H1 (cell line): ENCODE data around the gene TTC36. TPM values are rescaled to one million over a fixed set of nuclear protein-coding genes. Genes with fewer than 3 reads are reported as not detected.

Experiments
- CEBPB ChIP-seq: IDR thresholded peaks from 2 replicates; pipeline ENCODE4 v1.6.1; 2012; ENCODE audit warnings: low read depth, low read length
- CHD1 ChIP-seq: IDR thresholded peaks from 2 replicates; pipeline ENCODE4 v1.6.1; 2012; ENCODE audit warnings: low read depth, low read length, improper control_type of control experiment
- KDM1A ChIP-seq: fragments of 200-600, 300-600 bp; sonication (generic); IDR thresholded peaks from 2 replicates; pipeline ENCODE4 v1.7.1; 2016; ENCODE audit warnings: mild to moderate bottlenecking, low read length, borderline replicate concordance
- MAFK ChIP-seq: IDR thresholded peaks from 2 replicates; pipeline ENCODE4 v1.6.1; 2012; ENCODE audit warnings: low read depth, mild to moderate bottlenecking, improper control_type of control experiment, low read length
- SIRT6 ChIP-seq: IDR thresholded peaks from one replicate; pipeline ENCODE4 v1.7.1; 2012; ENCODE audit warnings: low read length, inconsistent platforms
- SP4 ChIP-seq: IDR thresholded peaks from 2 replicates; pipeline ENCODE4 v1.6.1; 2012; ENCODE audit warnings: low read length, inconsistent platforms
- SRF ChIP-seq: IDR thresholded peaks from 2 replicates; pipeline ENCODE4 v1.6.1; 2011; ENCODE audit warnings: mild to moderate bottlenecking, low read depth, low read length, moderate library complexity
- TCF12 ChIP-seq: IDR thresholded peaks from 2 replicates; pipeline ENCODE4 v1.6.1; 2011; ENCODE audit warnings: low read depth, mild to moderate bottlenecking, low read length
- polyA plus RNA-seq, 7 experiments: library from polyadenylated mRNA; depleted of rRNA in 3 of 7; stranded (reverse) in 5 of 7; unstranded in 2 of 7; fragments of >200 nt in 5 of 7; fragments of 200-250 nt in 2 of 7; gene quantifications; 1 replicate in 5 of 7; 2 replicates in 1 of 7; 4 replicates in 1 of 7; pipeline versions ENCODE4 v1.2.1 to v1.2.3, GENCODE V29; 2011 to 2013; ENCODE audit warnings: missing spikeins in 2 of 7, mixed read lengths in 2 of 7
- total RNA-seq: library from RNA; stranded (reverse); fragmentation: NEBNext Ultra II Directional; extraction: Animal tissue kit (Norgen Biotek cat#: 25700); gene quantifications from 2 replicates; pipeline ENCODE4 v1.2.1, GENCODE V29; 2021
- TF ChIP-seq, protein P1 (sequence below): fragments of 300-600 bp; sonication (generic); IDR thresholded peaks from 2 replicates; pipeline ENCODE4 v1.7.1; 2012; ENCODE audit warnings: low read length, moderate library complexity, mild to moderate bottlenecking, inconsistent platforms; ENCODE audit not compliant: insufficient replicate concordance

TTC36 gene
- total and polyA plus RNA-seq, 2 of the 8 experiments (the other 6 are each of a cell fraction or from before 2014, with no cell fraction given) = not detected

DNA sequence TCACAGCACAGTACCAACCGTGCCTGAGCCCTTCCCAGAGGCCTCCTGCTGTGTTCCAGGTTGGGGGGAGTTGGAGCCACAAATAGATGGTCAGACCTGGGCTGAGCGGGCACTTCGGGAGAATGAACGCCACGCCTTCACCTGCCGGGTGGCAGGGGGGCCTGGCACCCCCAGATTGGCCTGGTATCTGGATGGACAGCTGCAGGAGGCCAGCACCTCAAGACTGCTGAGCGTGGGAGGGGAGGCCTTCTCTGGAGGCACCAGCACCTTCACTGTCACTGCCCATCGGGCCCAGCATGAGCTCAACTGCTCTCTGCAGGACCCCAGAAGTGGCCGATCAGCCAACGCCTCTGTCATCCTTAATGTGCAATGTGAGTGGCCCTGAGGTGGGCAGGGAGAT, 4.8 kb downstream of the TTC36 start (continued):
- TF ChIP-seq, protein P1, sequence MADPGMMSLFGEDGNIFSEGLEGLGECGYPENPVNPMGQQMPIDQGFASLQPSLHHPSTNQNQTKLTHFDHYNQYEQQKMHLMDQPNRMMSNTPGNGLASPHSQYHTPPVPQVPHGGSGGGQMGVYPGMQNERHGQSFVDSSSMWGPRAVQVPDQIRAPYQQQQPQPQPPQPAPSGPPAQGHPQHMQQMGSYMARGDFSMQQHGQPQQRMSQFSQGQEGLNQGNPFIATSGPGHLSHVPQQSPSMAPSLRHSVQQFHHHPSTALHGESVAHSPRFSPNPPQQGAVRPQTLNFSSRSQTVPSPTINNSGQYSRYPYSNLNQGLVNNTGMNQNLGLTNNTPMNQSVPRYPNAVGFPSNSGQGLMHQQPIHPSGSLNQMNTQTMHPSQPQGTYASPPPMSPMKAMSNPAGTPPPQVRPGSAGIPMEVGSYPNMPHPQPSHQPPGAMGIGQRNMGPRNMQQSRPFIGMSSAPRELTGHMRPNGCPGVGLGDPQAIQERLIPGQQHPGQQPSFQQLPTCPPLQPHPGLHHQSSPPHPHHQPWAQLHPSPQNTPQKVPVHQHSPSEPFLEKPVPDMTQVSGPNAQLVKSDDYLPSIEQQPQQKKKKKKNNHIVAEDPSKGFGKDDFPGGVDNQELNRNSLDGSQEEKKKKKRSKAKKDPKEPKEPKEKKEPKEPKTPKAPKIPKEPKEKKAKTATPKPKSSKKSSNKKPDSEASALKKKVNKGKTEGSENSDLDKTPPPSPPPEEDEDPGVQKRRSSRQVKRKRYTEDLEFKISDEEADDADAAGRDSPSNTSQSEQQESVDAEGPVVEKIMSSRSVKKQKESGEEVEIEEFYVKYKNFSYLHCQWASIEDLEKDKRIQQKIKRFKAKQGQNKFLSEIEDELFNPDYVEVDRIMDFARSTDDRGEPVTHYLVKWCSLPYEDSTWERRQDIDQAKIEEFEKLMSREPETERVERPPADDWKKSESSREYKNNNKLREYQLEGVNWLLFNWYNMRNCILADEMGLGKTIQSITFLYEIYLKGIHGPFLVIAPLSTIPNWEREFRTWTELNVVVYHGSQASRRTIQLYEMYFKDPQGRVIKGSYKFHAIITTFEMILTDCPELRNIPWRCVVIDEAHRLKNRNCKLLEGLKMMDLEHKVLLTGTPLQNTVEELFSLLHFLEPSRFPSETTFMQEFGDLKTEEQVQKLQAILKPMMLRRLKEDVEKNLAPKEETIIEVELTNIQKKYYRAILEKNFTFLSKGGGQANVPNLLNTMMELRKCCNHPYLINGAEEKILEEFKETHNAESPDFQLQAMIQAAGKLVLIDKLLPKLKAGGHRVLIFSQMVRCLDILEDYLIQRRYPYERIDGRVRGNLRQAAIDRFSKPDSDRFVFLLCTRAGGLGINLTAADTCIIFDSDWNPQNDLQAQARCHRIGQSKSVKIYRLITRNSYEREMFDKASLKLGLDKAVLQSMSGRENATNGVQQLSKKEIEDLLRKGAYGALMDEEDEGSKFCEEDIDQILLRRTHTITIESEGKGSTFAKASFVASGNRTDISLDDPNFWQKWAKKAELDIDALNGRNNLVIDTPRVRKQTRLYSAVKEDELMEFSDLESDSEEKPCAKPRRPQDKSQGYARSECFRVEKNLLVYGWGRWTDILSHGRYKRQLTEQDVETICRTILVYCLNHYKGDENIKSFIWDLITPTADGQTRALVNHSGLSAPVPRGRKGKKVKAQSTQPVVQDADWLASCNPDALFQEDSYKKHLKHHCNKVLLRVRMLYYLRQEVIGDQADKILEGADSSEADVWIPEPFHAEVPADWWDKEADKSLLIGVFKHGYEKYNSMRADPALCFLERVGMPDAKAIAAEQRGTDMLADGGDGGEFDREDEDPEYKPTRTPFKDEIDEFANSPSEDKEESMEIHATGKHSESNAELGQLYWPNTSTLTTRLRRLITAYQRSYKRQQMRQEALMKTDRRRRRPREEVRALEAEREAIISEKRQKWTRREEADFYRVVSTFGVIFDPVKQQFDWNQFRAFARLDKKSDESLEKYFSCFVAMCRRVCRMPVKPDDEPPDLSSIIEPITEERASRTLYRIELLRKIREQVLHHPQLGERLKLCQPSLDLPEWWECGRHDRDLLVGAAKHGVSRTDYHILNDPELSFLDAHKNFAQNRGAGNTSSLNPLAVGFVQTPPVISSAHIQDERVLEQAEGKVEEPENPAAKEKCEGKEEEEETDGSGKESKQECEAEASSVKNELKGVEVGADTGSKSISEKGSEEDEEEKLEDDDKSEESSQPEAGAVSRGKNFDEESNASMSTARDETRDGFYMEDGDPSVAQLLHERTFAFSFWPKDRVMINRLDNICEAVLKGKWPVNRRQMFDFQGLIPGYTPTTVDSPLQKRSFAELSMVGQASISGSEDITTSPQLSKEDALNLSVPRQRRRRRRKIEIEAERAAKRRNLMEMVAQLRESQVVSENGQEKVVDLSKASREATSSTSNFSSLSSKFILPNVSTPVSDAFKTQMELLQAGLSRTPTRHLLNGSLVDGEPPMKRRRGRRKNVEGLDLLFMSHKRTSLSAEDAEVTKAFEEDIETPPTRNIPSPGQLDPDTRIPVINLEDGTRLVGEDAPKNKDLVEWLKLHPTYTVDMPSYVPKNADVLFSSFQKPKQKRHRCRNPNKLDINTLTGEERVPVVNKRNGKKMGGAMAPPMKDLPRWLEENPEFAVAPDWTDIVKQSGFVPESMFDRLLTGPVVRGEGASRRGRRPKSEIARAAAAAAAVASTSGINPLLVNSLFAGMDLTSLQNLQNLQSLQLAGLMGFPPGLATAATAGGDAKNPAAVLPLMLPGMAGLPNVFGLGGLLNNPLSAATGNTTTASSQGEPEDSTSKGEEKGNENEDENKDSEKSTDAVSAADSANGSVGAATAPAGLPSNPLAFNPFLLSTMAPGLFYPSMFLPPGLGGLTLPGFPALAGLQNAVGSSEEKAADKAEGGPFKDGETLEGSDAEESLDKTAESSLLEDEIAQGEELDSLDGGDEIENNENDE = no peak
- TF ChIP-seq SRF = no peak
- TF ChIP-seq MAFK = no peak
- no peak for TF ChIP-seq SIRT6
- no peak for TF ChIP-seq TCF12
- TF ChIP-seq KDM1A = no peak
- no peak for TF ChIP-seq SP4
- TF ChIP-seq CHD1 = no peak
- no peak for TF ChIP-seq CEBPB
- TF ChIP-seq, all 59 proteins: peak for 0
